K562 (cell line): Measurements from ENCODE around the gene TINAG. TPM values are rescaled to one million over a fixed set of nuclear protein-coding genes. Genes with fewer than 3 reads are reported as not detected.

Experiments used
- ATAC-seq: fragments of 200-7000 bp; cut with Tn5 transposase; 3 replicates; pipeline ENCODE4 v1.9.1; 2020; ENCODE audit warnings: moderate library complexity
- Bru-seq: library from RNA; stranded (reverse); fragments of 400-500 nt; gene quantifications from one replicate; lab custom pipeline; 2021; lab: Mats Ljungman, UMichigan
- BruChase-seq, 2 experiments: library from RNA; stranded (reverse); fragments of 400-500 nt; gene quantifications; one replicate each; lab custom pipeline; 2021; lab: Mats Ljungman, UMichigan
- BruUV-seq: library from RNA; stranded (reverse); fragments of 400-500 nt; replicated peaks from 2 replicates; lab custom pipeline; 2021; lab: Mats Ljungman, UMichigan
- CTCF ChIA-PET: fragments of 300-600 bp; formaldehyde crosslinking; extraction: SDS; loops from one replicate; lab custom pipeline; 2021; ENCODE audit warnings: low intra/inter-chr PET ratio; lab: Yijun Ruan, JAX
- POLR2A ChIA-PET: fragments of 300-600, 350-650 bp; sonication (Branson Sonifier 250); formaldehyde crosslinking; extraction: SDS; loops from one replicate; lab custom pipeline; 2021; ENCODE audit warnings: antibody characterized with exemption, inconsistent platforms; lab: Yijun Ruan, JAX
- DNase-seq, 4 experiments: peaks; one replicate each; pipeline versions ENCODE4 v3.0.0 to v3.0.0-alpha.2; 2011 to 2018; ENCODE audit warnings: low spot score in 3 of 4, mixed read lengths in 3 of 4; ENCODE audit errors: extremely low read depth in 1 of 4
- FAIRE-seq: peaks from 2 replicates; lab custom pipeline; 2011; peaks lifted over from hg19 to GRCh38; lab: Jason Lieb, UNC
- H2AFZ ChIP-seq: 2 replicates; pipeline ENCODE4 v1.6.0; 2011; ENCODE audit warnings: low read depth, low read length, control low read depth, inconsistent platforms
- H3K27ac ChIP-seq: fragments of 200-600 bp; 3 replicates; pipeline ENCODE4 v1.8.0; 2011; ENCODE audit warnings: low read depth, mild to moderate bottlenecking, control low read depth, inconsistent platforms, low read length, moderate library complexity, mixed read lengths; ENCODE audit errors: extremely low read depth
- H3K27me3 ChIP-seq, 2 experiments: fragments of 300-600 bp in 1 of 2; 2 replicates in 1 of 2; 3 replicates in 1 of 2; pipeline versions ENCODE4 v1.6.0 to v1.8.0; 2011; ENCODE audit warnings: inconsistent platforms in 2 of 2, low read length in 2 of 2, mild to moderate bottlenecking in 1 of 2, mixed read lengths in 1 of 2, moderate library complexity in 1 of 2; ENCODE audit not compliant: control insufficient read depth in 2 of 2, insufficient read depth in 2 of 2
- H3K36me3 ChIP-seq: fragments of 300-600 bp; 3 replicates; pipeline ENCODE4 v1.8.0; 2011; ENCODE audit warnings: mild to moderate bottlenecking, low read length, inconsistent platforms; ENCODE audit not compliant: control insufficient read depth, insufficient read depth
- H3K4me1 ChIP-seq, 2 experiments: fragments of 200-600 bp in 1 of 2; replicated peaks in 1 of 2; 2 replicates in 1 of 2; 3 replicates in 1 of 2; pipeline versions ENCODE4 v1.5.1 to v1.8.0; 2011; ENCODE audit warnings: inconsistent platforms in 2 of 2, low read length in 2 of 2, mild to moderate bottlenecking in 1 of 2, mixed read lengths in 1 of 2, moderate library complexity in 1 of 2; ENCODE audit not compliant: control insufficient read depth in 2 of 2, insufficient read depth in 2 of 2
- H3K4me2 ChIP-seq: 2 replicates; pipeline ENCODE4 v1.6.1; 2011; ENCODE audit warnings: low read length, control low read depth, inconsistent platforms, mixed read lengths; ENCODE audit not compliant: insufficient read depth
- H3K4me3 ChIP-seq: fragments of 200-600 bp; sonication (generic), shearing (Covaris generic); 2 replicates; pipeline ENCODE4 v1.5.1; 2016; ENCODE audit warnings: control low read depth, inconsistent platforms
- H3K79me2 ChIP-seq: fragments of 200-600 bp; 3 replicates; pipeline ENCODE4 v1.8.0; 2011; ENCODE audit warnings: low read length, inconsistent platforms; ENCODE audit not compliant: control insufficient read depth, insufficient read depth
- H3K9ac ChIP-seq, 2 experiments: 2 replicates each; pipeline versions ENCODE4 v1.6.0 to v1.6.1; 2011; ENCODE audit warnings: low read depth in 2 of 2, low read length in 2 of 2, control low read depth in 1 of 2, inconsistent platforms in 1 of 2, mild to moderate bottlenecking in 1 of 2, mixed read lengths in 1 of 2; ENCODE audit not compliant: insufficient read depth in 1 of 2
- H3K9me1 ChIP-seq: one replicate; pipeline ENCODE4 v1.6.0; 2011; ENCODE audit warnings: inconsistent platforms, mild to moderate bottlenecking, low read length, moderate library complexity; ENCODE audit not compliant: control insufficient read depth, insufficient read depth
- H3K9me3 ChIP-seq: replicated peaks from 2 replicates; pipeline ENCODE4 v1.5.1; 2011; ENCODE audit warnings: low read depth, low read length, inconsistent platforms; ENCODE audit not compliant: control insufficient read depth, insufficient read depth
- H4K20me1 ChIP-seq: replicated peaks from 2 replicates; pipeline ENCODE4 v1.6.1; 2011; ENCODE audit warnings: low read length, inconsistent platforms, mixed read lengths; ENCODE audit not compliant: control insufficient read depth, insufficient read depth
- E4F1 ChIP-seq: fragments of 250-450 bp; sonication (Bioruptor Pico); IDR thresholded peaks from 2 replicates; pipeline ENCODE4 v1.5.0; 2021; ENCODE audit warnings: mild to moderate bottlenecking, borderline replicate concordance
- HDGF ChIP-seq: fragments of 450-650 bp; IDR thresholded peaks from 2 replicates; pipeline ENCODE4 v1.6.1; 2016
- KDM1A ChIP-seq, 2 experiments: fragments of 450-650 bp; IDR thresholded peaks; 2 replicates each; pipeline ENCODE4 v1.6.1; 2016; ENCODE audit warnings: mild to moderate bottlenecking in 2 of 2
- KDM4B ChIP-seq, 2 experiments: fragments of 450-650 bp in 1 of 2; sonication (generic) in 1 of 2; IDR thresholded peaks; 2 replicates each; pipeline ENCODE4 v1.6.1; 2016 to 2017; ENCODE audit warnings: borderline replicate concordance in 2 of 2, antibody characterized with exemption in 1 of 2, low read depth in 1 of 2, mild to moderate bottlenecking in 1 of 2
- MCM7 ChIP-seq, 2 experiments: fragments of 450-650 bp; IDR thresholded peaks; 2 replicates each; pipeline ENCODE4 v1.6.1; 2016 to 2018
- MXD1 ChIP-seq: fragments of 250-450 bp; sonication (Bioruptor Pico); IDR thresholded peaks from 2 replicates; pipeline ENCODE4 v1.8.0; 2021; ENCODE audit warnings: borderline replicate concordance, mild to moderate bottlenecking, moderate library complexity; ENCODE audit not compliant: poor library complexity, severe bottlenecking
- PRDM10 ChIP-seq: fragments of 450-650 bp; IDR thresholded peaks from 2 replicates; pipeline ENCODE4 v1.6.1; 2018; ENCODE audit not compliant: partially characterized antibody
- SLC30A9 ChIP-seq: fragments of 250-450 bp; sonication (Bioruptor Pico); IDR thresholded peaks from 2 replicates; pipeline ENCODE4 v1.8.0; 2022; ENCODE audit warnings: mild to moderate bottlenecking, moderate library complexity
- TSC22D4 ChIP-seq: fragments of 450-650 bp; IDR thresholded peaks from 2 replicates; pipeline ENCODE4 v1.6.1; 2016; ENCODE audit warnings: missing genetic modification characterization, missing biosample characterization, control low read depth
- ZNF146 ChIP-seq: IDR thresholded peaks from one replicate; pipeline ENCODE4 v1.6.1; 2018; ENCODE audit warnings: missing compliant biosample characterization; ENCODE audit not compliant: unreplicated experiment
- ZNF384 ChIP-seq: IDR thresholded peaks from 2 replicates; pipeline ENCODE4 v1.6.1; 2012; ENCODE audit warnings: low read depth, low read length, improper control_type of control experiment
- ZNF766 ChIP-seq: fragments of 200-800 bp; sonication (Bioruptor generic); conservative IDR thresholded peaks from 2 replicates; pipeline ENCODE4 v1.6.1; 2016; ENCODE audit warnings: missing genetic modification characterization, missing compliant biosample characterization
- WGBS: fragments of 100-300 bp; shearing (Covaris generic); methylation state at CpG from one replicate; pipeline ENCODE4 v1.1.6; 2016; ENCODE audit warnings: low coverage, mixed read lengths; ENCODE audit not compliant: insufficient coverage; ENCODE audit errors: missing lambda C conversion rate; 5-methylcytosine and 5-hydroxymethylcytosine counted together
- in situ Hi-C: fragments of 300-500 bp; cut with MboI; formaldehyde crosslinking; loops from 4 replicates; pipeline ENCODE4 v1.15.0; 2018; ENCODE audit warnings: inconsistent platforms, mixed read lengths
- intact Hi-C: fragments of 100-400 bp; cut with micrococcal nuclease; formaldehyde crosslinking; loops from 2 replicates; pipeline ENCODE4 v1.14.2; 2022
- long read RNA-seq, 3 experiments: library from polyadenylated mRNA in 2 of 3; library from RNA in 1 of 3; unstranded in 2 of 3; stranded (forward) in 1 of 3; transcript quantifications; one replicate each; pipeline ENCODE4 v2.0.0, GENCODE V29; 2019 to 2022
- polyA minus RNA-seq, 3 experiments: library from RNA; depleted of rRNA, polyadenylated mRNA; stranded (reverse); fragments of >200 nt; gene quantifications; 2 replicates each; pipeline ENCODE4 v1.2.3, GENCODE V29; 2011
- polyA plus RNA-seq, 8 experiments: library from polyadenylated mRNA; depleted of rRNA in 4 of 8; stranded (reverse) in 5 of 8; unstranded in 3 of 8; fragments of >200 nt; fragmentation: Nextera tagmentation in 2 of 8; fragmentation: Illumina TruSeq in 1 of 8; extraction: Ambion mirVana in 2 of 8; extraction: Trizol in 1 of 8; gene quantifications; 2 replicates each; pipeline versions ENCODE4 v1.2.1 to v1.2.3, GENCODE V29; 2011 to 2014; ENCODE audit warnings: inconsistent platforms in 1 of 8, missing spikeins in 1 of 8
- total RNA-seq, 7 experiments: library from RNA; depleted of rRNA in 6 of 7; stranded (reverse); fragments of >200 nt in 6 of 7; fragmentation: Illumina TruSeq in 2 of 7; extraction: Trizol in 2 of 7; gene quantifications; 2 replicates each; pipeline versions ENCODE4 v1.2.1 to v1.2.3, GENCODE V29; 2011 to 2021; ENCODE audit warnings: low replicate concordance in 1 of 7

The TINAG gene
- not detected in 2 replicates for total RNA-seq (2011; cell fraction: chromatin; rRNA removed; ENCODE audit: low replicate concordance)
- not detected in 2 replicates for total RNA-seq (2011; cell fraction: nucleolus; rRNA removed)
- not detected in 2 replicates for total RNA-seq (2011; cell fraction: nucleoplasm; rRNA removed)
- total RNA-seq (2014; rRNA removed) (not detected in 2 replicates), total RNA-seq (2014; rRNA removed; fragmentation: Illumina TruSeq; extraction: Trizol) (not detected in 2 replicates), total RNA-seq (2015; rRNA removed; fragmentation: Illumina TruSeq; extraction: Trizol) (not detected in 2 replicates), total RNA-seq (2021) (not detected in 2 replicates), polyA plus RNA-seq (2011; rRNA removed) (not detected in 2 replicates), polyA plus RNA-seq (2014; fragmentation: Illumina TruSeq; extraction: Trizol) (not detected in 2 replicates), polyA plus RNA-seq (2014; fragmentation: Nextera tagmentation; extraction: Ambion mirVana) (not detected), polyA plus RNA-seq (2014; rRNA removed) (not detected in 2 replicates), polyA minus RNA-seq (2011; rRNA and poly(A)+ RNA removed) (not detected in 2 replicates), Bru-seq, nascent RNA (not detected), BruChase-seq, experiment 1, labeled RNA remaining after a 2-hour chase (not detected), BruChase-seq, experiment 2, labeled RNA remaining after a 6-hour chase (not detected)
- polyA plus RNA-seq (2011; cell fraction: cytosol; rRNA removed), result not detected in 2 replicates
- not detected in 2 replicates for polyA plus RNA-seq (2011; cell fraction: nucleus; rRNA removed)
- polyA plus RNA-seq (2012), result not detected in 2 replicates
- polyA minus RNA-seq (2011; cell fraction: cytosol; rRNA and poly(A)+ RNA removed), result not detected in 2 replicates
- not detected in 2 replicates for polyA minus RNA-seq (2011; cell fraction: nucleus; rRNA and poly(A)+ RNA removed)
- long read RNA-seq, experiment 1, result 0 reads
- long read RNA-seq, experiment 2, result 0 reads
- long read RNA-seq, experiment 3, result 0 reads

GRCh38 chr6:54308289-54308985 is at the start of gene TINAG:
TSS of gene TINAG (plus strand) at chr6:54308441. CDS start at chr6:54308551, 110 bp downstream.
- no peaks in the 10 kb centered on the region for H3K79me2 ChIP-seq
- no TSS peak for BruUV-seq
- WGBS, result 1% methylated on average over 8 of the region's 10 CpGs
- intact Hi-C loops (no loop called here), in situ Hi-C loops (no loop called here)
- H2AFZ ChIP-seq, result no peak within 1 kb of the TSS
- no peaks in the 10 kb centered on the region for H3K9me1 ChIP-seq
- no peaks in the 10 kb centered on the region for H3K36me3 ChIP-seq
- ChIA-PET POLR2A (no interaction called here), CTCF (no interaction called here)
- H4K20me1 ChIP-seq, result no peaks in the 10 kb centered on the region
- H3K4me3 ChIP-seq, result no peak within 1 kb of the TSS
- H3K27ac ChIP-seq, result no peak within 1 kb of the TSS
- H3K9ac ChIP-seq, result no peak within 1 kb of the TSS
- FAIRE-seq (no peak), DNase-seq (no peak), ATAC-seq (no peak)
- H3K9me3 ChIP-seq, result no peaks in the 10 kb centered on the region
- H3K4me2 ChIP-seq, result no peak within 1 kb of the TSS
- H3K4me1 ChIP-seq, result no peaks in the 10 kb centered on the region
- TF ChIP-seq E4F1 (no peak), ZNF384 (no peak), HDGF (no peak), ZNF146 (no peak), SLC30A9 (no peak), MCM7 (IDR thresholded peaks at IDR 0.05) (no peak), PRDM10 (no peak), TSC22D4 (tag) (no peak), ZNF766 (no peak), MXD1 (CRISPR knock-in tag) (no peak), KDM1A (IDR thresholded peaks at IDR 0.05) (no peak), KDM4B (IDR thresholded peaks at IDR 0.05; ENCODE audit: borderline replicate concordance in 2 of 2, low read depth in 1 of 2) (no peak)
- no peaks in the 10 kb centered on the region for H3K27me3 ChIP-seq
